Measurements from ENCODE around the gene SDC4. TPM values are rescaled to one million over a fixed set of nuclear protein-coding genes. Genes with fewer than 3 reads are reported as not detected.

SDC4 gene
- polyA plus RNA-seq, 1 experiment: 147 TPM

GRCh38 chr20:45311589-45312211 is 36.5 kb downstream of the SDC4 start:
- ChIA-PET CTCF (interaction anchor here (0.6 to 4.2 kb wide), 23 partner anchors 9 to 564 kb away, joined by 3 to 43 read pairs (median 4); no protein-coding TSS in a partner anchor), POLR2A (no interaction called here)

GRCh38 chr20:45309075-45309474 is 39.1 kb downstream of the SDC4 start:
- CTCF ChIA-PET: interaction anchor here (0.9 to 2.3 kb wide), 4 partner anchors 8 to 15 kb away, joined by 3 to 9 read pairs (median 4); no protein-coding TSS in a partner anchor
- TF ChIP-seq CTCF (IDR thresholded peaks at IDR 0.05; ENCODE audit: insufficient read depth, low read depth, low read length): no peak
- POLR2A ChIA-PET: no interaction called here
- DNase-seq (ENCODE audit: low read depth): no peak
- Histone ChIP-seq H3K27me3 (ENCODE audit: control insufficient read depth, insufficient read depth, low read length) (peaks cover 10% of the 10 kb centered on the region), H3K36me3 (ENCODE audit: control insufficient read depth, insufficient read depth, low read length) (no peaks in the 10 kb centered on the region), H3K4me3 (ENCODE audit: low read depth, low read length) (no peak overlapping the region)

More at GRCh38 chr20:45311589-45312211, 36.5 kb downstream of the SDC4 start:
- H3K4me3 ChIP-seq (ENCODE audit: low read depth, low read length): no peak overlapping the region
- peaks cover 12% of the 10 kb centered on the region for H3K27me3 ChIP-seq (ENCODE audit: control insufficient read depth, insufficient read depth, low read length)
- peak; percentile 92 for TF ChIP-seq CTCF (IDR thresholded peaks at IDR 0.05; ENCODE audit: insufficient read depth, low read depth, low read length)
- no peaks in the 10 kb centered on the region for H3K36me3 ChIP-seq (ENCODE audit: control insufficient read depth, insufficient read depth, low read length)
- DNase-seq (ENCODE audit: low read depth): no peak

GRCh38 chr20:45308117-45308778 is 40.0 kb downstream of the SDC4 start, which contains the start of gene MATN4:
TSS of gene MATN4 (minus strand) at chr20:45308299. CDS start at chr20:45305582, 2,717 bp downstream.
- ChIA-PET POLR2A (no interaction called here), CTCF (interaction anchor here (1.0 to 2.3 kb wide), 6 partner anchors 9 to 196 kb away, joined by 3 to 9 read pairs (median 5); no protein-coding TSS in a partner anchor)
- DNase-seq (ENCODE audit: low read depth): no peak
- Histone ChIP-seq H3K36me3 (ENCODE audit: control insufficient read depth, insufficient read depth, low read length) (no peaks in the 10 kb centered on the region), H3K4me3 (ENCODE audit: low read depth, low read length) (no peak within 1 kb of the TSS), H3K27me3 (ENCODE audit: control insufficient read depth, insufficient read depth, low read length) (peaks cover 8% of the 10 kb centered on the region)
- TF ChIP-seq CTCF (IDR thresholded peaks at IDR 0.05; ENCODE audit: insufficient read depth, low read depth, low read length): no peak

- POLR2A ChIA-PET: no interaction called here
- no peaks in the 10 kb centered on the region for H3K36me3 ChIP-seq (ENCODE audit: control insufficient read depth, insufficient read depth, low read length)
- DNase-seq (ENCODE audit: low read depth): no peak
- no peak for TF ChIP-seq CTCF (IDR thresholded peaks at IDR 0.05; ENCODE audit: insufficient read depth, low read depth, low read length)
- no peak overlapping the region for H3K4me3 ChIP-seq (ENCODE audit: low read depth, low read length)
- CTCF ChIA-PET: interaction anchor here (0.7 to 2.3 kb wide), 5 partner anchors 10 to 676 kb away, joined by 3 to 9 read pairs (median 5); no protein-coding TSS in a partner anchor
- peaks cover 8% of the 10 kb centered on the region for H3K27me3 ChIP-seq (ENCODE audit: control insufficient read depth, insufficient read depth, low read length)
Observed at GRCh38 chr20:45307076-45307640, 41.1 kb downstream of the SDC4 start.

- H3K36me3 ChIP-seq (ENCODE audit: control insufficient read depth, insufficient read depth, low read length): no peaks in the 10 kb centered on the region
- DNase-seq (ENCODE audit: low read depth): no peak
- peaks cover 7% of the 10 kb centered on the region; the same call in 1 of the 2 replicates for H3K27me3 ChIP-seq (ENCODE audit: control insufficient read depth, insufficient read depth, low read length)
- ChIA-PET CTCF (interaction anchor here (0.9 kb wide), 1 partner anchor 131 kb away, joined by 6 read pairs; no protein-coding TSS in a partner anchor), POLR2A (no interaction called here)
- peak; percentile 92 for TF ChIP-seq CTCF (IDR thresholded peaks at IDR 0.05; ENCODE audit: insufficient read depth, low read depth, low read length)
- no peak within 1 kb of the TSS for H3K4me3 ChIP-seq (ENCODE audit: low read depth, low read length)
Observed at GRCh38 chr20:45306431-45306982, 41.7 kb downstream of the SDC4 start, which contains the start of gene RBPJL. TSS of gene RBPJL (plus strand) at chr20:45306840. CDS start at chr20:45306923, 83 bp downstream.
